Activated T-helper 2 cell treated with anti-CD3 and anti-CD28 coated beads, Interferon-gamma antibody, Interleukin-2, Interleukin-4, amounts not matched to agents 10 μg/mL and 5 μg/mL and 100 μg/mL, durations not matched to agents 14 hours and 24 hours and 36 hours (primary cell): ENCODE data around the gene MYL7. TPM values are rescaled to one million over a fixed set of nuclear protein-coding genes. Genes with fewer than 3 reads are reported as not detected.
"Not testable (repeated sequence)": the region's sequence is repeated elsewhere in the genome, so short reads cannot be mapped to it uniquely, and the experiment has no call there.

ENCODE experiments used
- DNase-seq: peaks from one replicate; pipeline ENCODE4 v3.0.0; 2021; ENCODE audit warnings: low spot score
- H3K27ac Mint-ChIP-seq: one replicate; pipeline ENCODE4 v1.8.0; 2021; ENCODE audit warnings: mixed read lengths
- H3K27me3 Mint-ChIP-seq: one replicate; pipeline ENCODE4 v1.8.0; 2021; ENCODE audit warnings: low read depth, mixed read lengths
- H3K36me3 Mint-ChIP-seq: one replicate; pipeline ENCODE4 v1.8.0; 2021; ENCODE audit warnings: low read depth, mixed read lengths
- H3K4me1 Mint-ChIP-seq: one replicate; pipeline ENCODE4 v1.8.0; 2021; ENCODE audit warnings: low read depth, mixed read lengths
- H3K4me3 Mint-ChIP-seq: one replicate; pipeline ENCODE4 v1.8.0; 2021; ENCODE audit warnings: low read depth, mild to moderate bottlenecking, moderate library complexity, mixed read lengths
- H3K9me3 Mint-ChIP-seq: one replicate; pipeline ENCODE4 v1.8.0; 2021; ENCODE audit warnings: mixed read lengths
- intact Hi-C: fragments of 100-400 bp; cut with micrococcal nuclease; formaldehyde crosslinking; loops from one replicate; pipeline ENCODE4 v1.15.1; 2023
- total RNA-seq: library from RNA; stranded (reverse); gene quantifications from 2 replicates; pipeline ENCODE4 v1.2.3, GENCODE V29; 2022

The MYL7 gene
- total RNA-seq, 1 donor from 2014 or later = not detected

- H3K4me3 Mint-ChIP-seq = no peak overlapping the region
- H3K36me3 Mint-ChIP-seq = peaks cover 4% of the 10 kb centered on the region
- peaks cover 15% of the 10 kb centered on the region for H3K27me3 Mint-ChIP-seq
- intact Hi-C loops = loop anchor here (5.0 kb wide), 1 partner anchor 75 kb away; the partner anchor contains the start of gene YKT6
- H3K27ac Mint-ChIP-seq = no peak overlapping the region
- peaks cover 6% of the 10 kb centered on the region for H3K9me3 Mint-ChIP-seq
- peaks cover 12% of the 10 kb centered on the region for H3K4me1 Mint-ChIP-seq
- no peak for DNase-seq
Observed at GRCh38 chr7:44127161-44127560, 14.0 kb downstream of the MYL7 start.

- H3K27ac Mint-ChIP-seq, H3K4me3 Mint-ChIP-seq, DNase-seq, H3K9me3 Mint-ChIP-seq, H3K36me3 Mint-ChIP-seq: not testable (repeated sequence)
- Mint-ChIP-seq H3K4me1 (peaks cover 18% of the 10 kb centered on the region), H3K27me3 (peaks cover 15% of the 10 kb centered on the region)
- intact Hi-C loops = loop anchor here (5.0 kb wide), 1 partner anchor 76 kb away; the partner anchor contains the start of gene YKT6
Observed at GRCh38 chr7:44126574-44126973, 14.6 kb downstream of the MYL7 start.

- Mint-ChIP-seq H3K27me3 (peaks cover 15% of the 10 kb centered on the region), H3K9me3 (peaks cover 6% of the 10 kb centered on the region), H3K36me3 (peaks cover 21% of the 10 kb centered on the region), H3K27ac (no peak overlapping the region), H3K4me3 (no peak overlapping the region), H3K4me1 (peaks cover 27% of the 10 kb centered on the region)
- intact Hi-C loops = loop anchor here (5.0 kb wide), 1 partner anchor 77 kb away; the partner anchor contains the start of gene YKT6
- DNase-seq = no peak
Observed at GRCh38 chr7:44124822-44125202, 16.3 kb downstream of the MYL7 start.

GRCh38 chr7:44123190-44124003 is 17.7 kb downstream of the MYL7 start, which contains the start of gene POLD2:
TSS of gene POLD2 (minus strand) at chr7:44123548. CDS start at chr7:44122053, 1,495 bp downstream.
- Mint-ChIP-seq H3K4me3 (peak within 1 kb of the TSS; percentile 86), H3K36me3 (peaks cover 34% of the 10 kb centered on the region), H3K4me1 (peaks cover 31% of the 10 kb centered on the region), H3K27me3 (peaks cover 15% of the 10 kb centered on the region), H3K9me3 (peaks cover 6% of the 10 kb centered on the region), H3K27ac (peak within 1 kb of the TSS; percentile 81)
- intact Hi-C loops = loop anchor here (1.0 kb wide), 2 partner anchors 23 to 41 kb away; partner anchors contain the start of gene POLM
- DNase-seq = peak; percentile 98

- H3K9me3 Mint-ChIP-seq = peaks cover 3% of the 10 kb centered on the region
- peaks cover 31% of the 10 kb centered on the region for H3K4me1 Mint-ChIP-seq
- peaks cover 10% of the 10 kb centered on the region for H3K27me3 Mint-ChIP-seq
- intact Hi-C loops = no loop called here
- peak overlapping the region; percentile 62 for H3K27ac Mint-ChIP-seq
- H3K4me3 Mint-ChIP-seq = peak overlapping the region; percentile 86
- DNase-seq = no peak
- H3K36me3 Mint-ChIP-seq = peaks cover 41% of the 10 kb centered on the region
Observed at GRCh38 chr7:44122529-44122928, 18.6 kb downstream of the MYL7 start.

GRCh38 chr7:44121761-44122420 is 19.2 kb downstream of the MYL7 start:
- peaks cover 48% of the 10 kb centered on the region for H3K36me3 Mint-ChIP-seq
- no peaks in the 10 kb centered on the region for H3K9me3 Mint-ChIP-seq
- peaks cover 31% of the 10 kb centered on the region for H3K4me1 Mint-ChIP-seq
- DNase-seq = no peak
- H3K27me3 Mint-ChIP-seq = peaks cover 6% of the 10 kb centered on the region
- H3K4me3 Mint-ChIP-seq = peak overlapping the region; percentile 86
- intact Hi-C loops = no loop called here
- H3K27ac Mint-ChIP-seq = peak overlapping the region; percentile 62

GRCh38 chr7:44120395-44120794 is 20.7 kb downstream of the MYL7 start:
- peaks cover 55% of the 10 kb centered on the region for H3K36me3 Mint-ChIP-seq
- intact Hi-C loops = no loop called here
- H3K27ac Mint-ChIP-seq = no peak overlapping the region
- peaks cover 2% of the 10 kb centered on the region for H3K27me3 Mint-ChIP-seq
- no peaks in the 10 kb centered on the region for H3K9me3 Mint-ChIP-seq
- no peak for DNase-seq
- peaks cover 31% of the 10 kb centered on the region for H3K4me1 Mint-ChIP-seq
- H3K4me3 Mint-ChIP-seq = no peak overlapping the region

- Mint-ChIP-seq H3K27me3 (peaks cover 2% of the 10 kb centered on the region), H3K9me3 (no peaks in the 10 kb centered on the region), H3K4me1 (peaks cover 31% of the 10 kb centered on the region), H3K27ac (no peak overlapping the region), H3K4me3 (no peak overlapping the region), H3K36me3 (peaks cover 58% of the 10 kb centered on the region)
- no peak for DNase-seq
- intact Hi-C loops = no loop called here
Observed at GRCh38 chr7:44119829-44120380, 21.2 kb downstream of the MYL7 start.

- Mint-ChIP-seq H3K9me3 (no peaks in the 10 kb centered on the region), H3K36me3 (peaks cover 73% of the 10 kb centered on the region), H3K4me1 (peaks cover 28% of the 10 kb centered on the region)
Observed at GRCh38 chr7:44117801-44118429, 23.2 kb downstream of the MYL7 start.

GRCh38 chr7:44116789-44117666 is 24.1 kb downstream of the MYL7 start:
- Mint-ChIP-seq H3K4me3 (no peak overlapping the region), H3K27ac (no peak overlapping the region), H3K9me3 (no peaks in the 10 kb centered on the region), H3K36me3 (peaks cover 74% of the 10 kb centered on the region), H3K27me3 (no peaks in the 10 kb centered on the region), H3K4me1 (peaks cover 20% of the 10 kb centered on the region)
- intact Hi-C loops = no loop called here
- no peak for DNase-seq

More at GRCh38 chr7:44117801-44118429, 23.2 kb downstream of the MYL7 start:
- no peak overlapping the region for H3K27ac Mint-ChIP-seq
- intact Hi-C loops = no loop called here
- DNase-seq = no peak
- no peaks in the 10 kb centered on the region for H3K27me3 Mint-ChIP-seq
- H3K4me3 Mint-ChIP-seq = peak overlapping the region; percentile 2

GRCh38 chr7:44116087-44116788 is 24.9 kb downstream of the MYL7 start:
- intact Hi-C loops = no loop called here
- Mint-ChIP-seq H3K27me3 (no peaks in the 10 kb centered on the region), H3K4me3 (no peak overlapping the region), H3K36me3 (peaks cover 74% of the 10 kb centered on the region), H3K4me1 (peaks cover 13% of the 10 kb centered on the region), H3K27ac (no peak overlapping the region), H3K9me3 (no peaks in the 10 kb centered on the region)
- no peak for DNase-seq
